Keratinocyte (primary cell): Measurements from ENCODE around the gene PRDM7. TPM values are rescaled to one million over a fixed set of nuclear protein-coding genes. Genes with fewer than 3 reads are reported as not detected.
A peak's percentile ranks its signal among the peaks of the same experiment; 100 is the strongest.

ENCODE experiments used
- DNase-seq: peaks from one replicate; pipeline ENCODE4 v3.0.0-alpha.2; 2011; ENCODE audit warnings: low read depth, missing footprints, low spot score
- FAIRE-seq: peaks from 2 replicates; lab custom pipeline; 2011; peaks lifted over from hg19 to GRCh38; lab: Jason Lieb, UNC
- H2AFZ ChIP-seq: 2 replicates; pipeline ENCODE4 v1.6.0; 2012; ENCODE audit warnings: low read length, control low read depth, inconsistent platforms; ENCODE audit not compliant: control insufficient read depth
- H3K27ac ChIP-seq: 2 replicates; pipeline ENCODE4 v1.5.1; 2011; ENCODE audit warnings: low read length; ENCODE audit not compliant: control insufficient read depth, insufficient read depth
- H3K27me3 ChIP-seq: 3 replicates; pipeline ENCODE4 v1.6.0; 2011; ENCODE audit warnings: low read length; ENCODE audit not compliant: control insufficient read depth, insufficient read depth; ENCODE audit errors: extremely low read depth
- H3K36me3 ChIP-seq, 2 experiments: 2 replicates in 1 of 2; 3 replicates in 1 of 2; pipeline ENCODE4 v1.5.1; 2011; ENCODE audit warnings: low read length in 2 of 2, mild to moderate bottlenecking in 1 of 2; ENCODE audit not compliant: control insufficient read depth in 2 of 2, insufficient read depth in 2 of 2; ENCODE audit errors: extremely low read depth in 1 of 2
- H3K4me1 ChIP-seq: 3 replicates; pipeline ENCODE4 v1.5.1; 2011; ENCODE audit warnings: low read length; ENCODE audit not compliant: control insufficient read depth, insufficient read depth; ENCODE audit errors: extremely low read depth
- H3K4me2 ChIP-seq: 3 replicates; pipeline ENCODE4 v1.6.0; 2011; ENCODE audit warnings: low read depth, low read length; ENCODE audit not compliant: control insufficient read depth, insufficient read depth; ENCODE audit errors: extremely low read depth
- H3K4me3 ChIP-seq, 3 experiments: fragments of 200-600 bp in 1 of 3; sonication (generic) in 1 of 3; 2 replicates in 2 of 3; 3 replicates in 1 of 3; pipeline ENCODE4 v1.5.1; 2011 to 2016; ENCODE audit warnings: low read length in 3 of 3, mild to moderate bottlenecking in 3 of 3, control low read depth in 2 of 3, inconsistent platforms in 1 of 3, low read depth in 1 of 3, mixed read lengths in 1 of 3, mixed run types in 1 of 3, moderate library complexity in 1 of 3; ENCODE audit not compliant: control insufficient read depth in 2 of 3, insufficient read depth in 2 of 3; ENCODE audit errors: extremely low read depth in 1 of 3
- H3K79me2 ChIP-seq: 2 replicates; pipeline ENCODE4 v1.6.0; 2012; ENCODE audit warnings: low read length; ENCODE audit not compliant: control insufficient read depth, insufficient read depth
- H3K9ac ChIP-seq: 3 replicates; pipeline ENCODE4 v1.6.0; 2011; ENCODE audit warnings: low read length; ENCODE audit not compliant: control insufficient read depth, insufficient read depth; ENCODE audit errors: extremely low read depth
- H3K9me1 ChIP-seq: 3 replicates; pipeline ENCODE4 v1.6.0; 2011; ENCODE audit warnings: low read length; ENCODE audit not compliant: control insufficient read depth, insufficient read depth; ENCODE audit errors: extremely low read depth
- H3K9me3 ChIP-seq: 2 replicates; pipeline ENCODE4 v1.5.1; 2012; ENCODE audit warnings: low read depth, low read length; ENCODE audit not compliant: control insufficient read depth
- H4K20me1 ChIP-seq: 3 replicates; pipeline ENCODE4 v1.6.0; 2011; ENCODE audit warnings: low read length; ENCODE audit not compliant: control insufficient read depth, insufficient read depth; ENCODE audit errors: extremely low read depth
- CTCF ChIP-seq, 3 experiments: IDR thresholded peaks in 1 of 3; conservative IDR thresholded peaks in 1 of 3; optimal IDR thresholded peaks in 1 of 3; 2 replicates in 2 of 3; 3 replicates in 1 of 3; pipeline versions ENCODE3 to v1.5.1; 2011; ENCODE audit warnings: low read length in 3 of 3, mild to moderate bottlenecking in 3 of 3, moderate library complexity in 2 of 3, control low read depth in 1 of 3, inconsistent platforms in 1 of 3; ENCODE audit not compliant: insufficient read depth in 2 of 3; ENCODE audit errors: extremely low read depth in 1 of 3
- EZH2 ChIP-seq: IDR thresholded peaks from one replicate; pipeline ENCODE4 v1.6.1; 2012; ENCODE audit warnings: inconsistent platforms, mild to moderate bottlenecking, low read length, moderate library complexity
- dilution Hi-C: fragments of 300-500 bp; cut with MboI; formaldehyde crosslinking; loops from one replicate; pipeline ENCODE4 v1.7.0; 2020; ENCODE audit warnings: low sequenced_read_pairs; ENCODE audit not compliant: extremely low pct_ligation_motif_present
- polyA plus RNA-seq, 5 experiments: library from polyadenylated mRNA; depleted of rRNA in 3 of 5; stranded (reverse) in 3 of 5; stranded (forward) in 1 of 5; unstranded in 1 of 5; fragments of >200 nt; gene quantifications; 1 replicate in 1 of 5; 2 replicates in 3 of 5; 3 replicates in 1 of 5; pipeline versions ENCODE4 v1.2.1 to v1.2.3, GENCODE V29; 2011 to 2012; ENCODE audit warnings: missing spikeins in 2 of 5, low read depth in 1 of 5, low replicate concordance in 1 of 5

Gene PRDM7
- polyA plus RNA-seq, 1 donor (not counting 4 experiments of a cell fraction or from before 2014, with no cell fraction given), result not detected

GRCh38 chr16:90018652-90019542 is 58.2 kb downstream of the PRDM7 start, which contains the start of gene DBNDD1:
TSS of gene DBNDD1 (minus strand) at chr16:90019456. CDS start at chr16:90019341, 115 bp downstream.
- peaks cover 25% of the 10 kb centered on the region for H3K27me3 ChIP-seq
- peaks cover 0 to 2% of the 10 kb centered on the region in 2 experiments for H3K36me3 ChIP-seq
- no peak for DNase-seq
- peak within 1 kb of the TSS; percentile 46 to 76 (median 76) for H3K4me3 ChIP-seq
- dilution Hi-C loops, result no loop called here
- H3K79me2 ChIP-seq, result peaks cover 5% of the 10 kb centered on the region
- no peak within 1 kb of the TSS for H3K27ac ChIP-seq
- TF ChIP-seq CTCF (optimal IDR thresholded peaks at IDR 0.05 in 1 of 3, IDR thresholded peaks at IDR 0.05 in 1 of 3, conservative IDR thresholded peaks at IDR 0.05 in 1 of 3; ENCODE audit: extremely low read depth in 1 of 3, insufficient read depth in 2 of 3, low read length in 3 of 3) (no peak), EZH2 (no peak)
- H3K4me1 ChIP-seq, result peaks cover 9% of the 10 kb centered on the region
- H4K20me1 ChIP-seq, result peaks cover 3% of the 10 kb centered on the region
- peak within 1 kb of the TSS; percentile 60 for H3K4me2 ChIP-seq
- no peaks in the 10 kb centered on the region for H3K9me1 ChIP-seq
- no peak for FAIRE-seq
- peak within 1 kb of the TSS; percentile 63 for H2AFZ ChIP-seq
- peak within 1 kb of the TSS; percentile 37 for H3K9ac ChIP-seq
- no peaks in the 10 kb centered on the region for H3K9me3 ChIP-seq

- Histone ChIP-seq H3K27ac (no peak overlapping the region), H3K4me2 (peak overlapping the region; percentile 56), H3K36me3 (peaks cover 0 to 2% of the 10 kb centered on the region in 2 experiments), H3K27me3 (peaks cover 25% of the 10 kb centered on the region), H4K20me1 (peaks cover 3% of the 10 kb centered on the region), H3K79me2 (peaks cover 4% of the 10 kb centered on the region), H3K4me1 (peaks cover 9% of the 10 kb centered on the region), H3K9ac (no peak overlapping the region), H2AFZ (no peak overlapping the region), H3K4me3 (peak overlapping the region; percentile 13 to 76 (median 58)), H3K9me1 (no peaks in the 10 kb centered on the region), H3K9me3 (no peaks in the 10 kb centered on the region)
- DNase-seq, result no peak
- no peak for FAIRE-seq
- TF ChIP-seq EZH2 (no peak), CTCF (optimal IDR thresholded peaks at IDR 0.05 in 1 of 3, IDR thresholded peaks at IDR 0.05 in 1 of 3, conservative IDR thresholded peaks at IDR 0.05 in 1 of 3; ENCODE audit: extremely low read depth in 1 of 3, insufficient read depth in 2 of 3, low read length in 3 of 3) (no peak)
- dilution Hi-C loops, result no loop called here
These were observed 58.9 kb downstream of the PRDM7 start for GRCh38 chr16:90018297-90018651.
